ENCODE measurements around the gene VKORC1. TPM values are rescaled to one million over a fixed set of nuclear protein-coding genes. Genes with fewer than 3 reads are reported as not detected.

VKORC1 gene
- total RNA-seq, 2 experiments from 2014 or later: 19.0 to 19.2 TPM

DNA sequence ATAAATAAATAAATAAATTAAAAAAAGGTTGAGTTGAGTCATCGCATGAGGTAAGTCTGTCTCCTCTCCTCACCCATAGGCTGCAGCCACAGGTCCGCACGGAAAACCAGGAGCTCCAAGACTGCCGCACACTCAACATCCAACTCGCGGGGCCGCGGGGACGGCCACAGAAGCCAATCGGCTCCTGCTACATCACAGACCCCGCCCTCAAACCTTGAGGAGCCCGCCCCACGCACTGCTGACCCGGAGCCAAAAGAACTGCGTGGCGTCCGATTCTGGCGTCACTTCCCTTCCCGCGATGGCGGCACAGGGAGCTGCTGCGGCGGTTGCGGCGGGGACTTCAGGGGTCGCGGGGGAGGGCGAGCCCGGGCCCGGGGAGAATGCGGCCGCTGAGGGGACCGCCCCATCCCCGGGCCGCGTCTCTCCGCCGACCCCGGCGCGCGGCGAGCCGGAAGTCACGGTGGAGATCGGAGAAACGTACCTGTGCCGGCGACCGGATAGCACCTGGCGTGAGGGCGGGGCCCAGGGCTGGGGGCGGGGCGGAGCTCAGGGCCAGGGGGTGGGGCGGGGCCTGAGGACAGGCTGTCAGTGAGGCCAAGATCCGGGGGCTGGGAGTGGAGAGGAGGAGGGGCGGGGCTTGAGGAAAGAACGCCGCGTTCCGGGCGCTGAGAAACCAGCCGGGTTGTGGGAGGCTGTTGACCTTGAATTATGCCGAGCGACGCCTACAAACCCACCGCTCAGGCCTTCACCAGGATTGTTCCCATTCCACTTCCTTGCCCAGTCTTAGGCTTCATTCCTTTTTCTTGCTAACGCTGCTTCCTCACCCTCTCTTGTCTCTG is 23.0 kb upstream of the VKORC1 start, which contains the start of gene KAT8:
TSS of gene KAT8 (plus strand) at position 281 of the 839 bp plus-strand sequence. CDS start at position 299, 18 bp downstream.
- Mint-ChIP-seq H3K27me3 (no peaks in the 10 kb centered on the region), H3K4me3 (peak within 1 kb of the TSS; percentile 88), H3K4me1 (ENCODE audit: low read depth) (peaks cover 17% of the 10 kb centered on the region), H3K27ac (peak within 1 kb of the TSS; percentile 83), H3K36me3 (ENCODE audit: low read depth) (peaks cover 56% of the 10 kb centered on the region), H3K9me3 (no peaks in the 10 kb centered on the region)
- DNase-seq (peak; percentile 93 to 99 (median 96)), ATAC-seq (ENCODE audit: poor library complexity) (peak; percentile 91)
- peaks cover 23% of the 10 kb centered on the region for H3K4me1 ChIP-seq (ENCODE audit: insufficient read depth, low read length)
- peak within 1 kb of the TSS; percentile 87 to 95 for H3K27ac ChIP-seq (ENCODE audit: low read depth in 1 of 2, low read length in 2 of 2)
- ChIA-PET CTCF (interaction anchor here (1.0 to 1.9 kb wide), 3 partner anchors 25 to 176 kb away, joined by 3 to 32 read pairs (median 5); partner anchors contain the start of genes ZNF646 and ZNF668), POLR2A (interaction anchor here (0.6 to 3.1 kb wide), 36 partner anchors 9 to 756 kb away, joined by 3 to 120 read pairs (median 5); partner anchors contain the start of genes ARMC5, BCKDK, BCL7C and FBRS)
- peaks cover 41% of the 10 kb centered on the region for H3K36me3 ChIP-seq (ENCODE audit: insufficient read depth, low read length)
- no peaks in the 10 kb centered on the region for H3K27me3 ChIP-seq (ENCODE audit: control insufficient read depth in 1 of 2, insufficient read depth in 2 of 2, low read length in 2 of 2)
- H3K4me3 ChIP-seq (ENCODE audit: low read length): peak within 1 kb of the TSS; percentile 68
- no peaks in the 10 kb centered on the region for H3K9me3 ChIP-seq (ENCODE audit: control insufficient read depth in 1 of 2, insufficient read depth in 1 of 2, low read length in 2 of 2)
- intact Hi-C loops (cut with DNase I, micrococcal nuclease): loop anchor here (1.0 to 5.0 kb wide), 4 partner anchors 25 to 390 kb away; partner anchors contain the start of genes ZNF646 (in 2 of the 2), ZNF668 (in 2 of the 2), FUS (in 1 of the 2) and RUSF1 (in 1 of the 2)
- TF ChIP-seq CTCF (IDR thresholded peaks at IDR 0.05): no peak

DNA sequence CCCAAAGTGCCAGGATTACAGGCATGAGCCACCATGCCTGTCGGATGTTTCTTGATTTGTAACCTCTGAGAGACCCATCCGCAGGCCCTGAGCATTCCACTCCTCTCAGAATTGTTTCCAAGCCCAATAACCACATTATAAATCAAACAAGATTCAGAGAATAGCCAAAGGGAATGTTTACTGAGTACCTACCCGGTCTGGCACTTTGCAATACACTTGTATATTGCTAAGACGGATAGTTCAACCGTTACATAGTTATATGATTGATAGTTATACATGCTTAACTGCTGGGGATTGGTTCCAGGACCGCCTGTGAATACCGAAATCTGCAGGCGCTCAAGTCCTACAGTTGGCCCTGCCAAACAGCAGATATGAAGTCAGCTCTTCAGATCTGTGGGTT is 19.9 kb upstream of the VKORC1 start:
- Histone ChIP-seq H3K27me3 (ENCODE audit: control insufficient read depth in 1 of 2, insufficient read depth in 2 of 2, low read length in 2 of 2) (no peaks in the 10 kb centered on the region), H3K4me1 (ENCODE audit: insufficient read depth, low read length) (peaks cover 25% of the 10 kb centered on the region), H3K36me3 (ENCODE audit: insufficient read depth, low read length) (peaks cover 27% of the 10 kb centered on the region), H3K4me3 (ENCODE audit: low read length) (no peak overlapping the region), H3K9me3 (ENCODE audit: control insufficient read depth in 1 of 2, insufficient read depth in 1 of 2, low read length in 2 of 2) (no peaks in the 10 kb centered on the region), H3K27ac (ENCODE audit: low read depth in 1 of 2, low read length in 2 of 2) (no peak overlapping the region)
- Mint-ChIP-seq H3K9me3 (no peaks in the 10 kb centered on the region), H3K4me1 (ENCODE audit: low read depth) (peaks cover 20% of the 10 kb centered on the region), H3K27ac (peak overlapping the region; percentile 36), H3K27me3 (no peaks in the 10 kb centered on the region), H3K4me3 (peak overlapping the region; percentile 38), H3K36me3 (ENCODE audit: low read depth) (peaks cover 48% of the 10 kb centered on the region)
- intact Hi-C loops (cut with DNase I, micrococcal nuclease): no loop called here
- ATAC-seq (ENCODE audit: poor library complexity) (no peak), DNase-seq (no peak)
- CTCF ChIA-PET: interaction anchor here (0.8 kb wide), 1 partner anchor 28 kb away, joined by 3 read pairs; no protein-coding TSS in a partner anchor
- POLR2A ChIA-PET: interaction anchor here (1.9 kb wide), 1 partner anchor 28 kb away, joined by 6 read pairs; no protein-coding TSS in a partner anchor
- no peak for TF ChIP-seq CTCF (IDR thresholded peaks at IDR 0.05)

DNA sequence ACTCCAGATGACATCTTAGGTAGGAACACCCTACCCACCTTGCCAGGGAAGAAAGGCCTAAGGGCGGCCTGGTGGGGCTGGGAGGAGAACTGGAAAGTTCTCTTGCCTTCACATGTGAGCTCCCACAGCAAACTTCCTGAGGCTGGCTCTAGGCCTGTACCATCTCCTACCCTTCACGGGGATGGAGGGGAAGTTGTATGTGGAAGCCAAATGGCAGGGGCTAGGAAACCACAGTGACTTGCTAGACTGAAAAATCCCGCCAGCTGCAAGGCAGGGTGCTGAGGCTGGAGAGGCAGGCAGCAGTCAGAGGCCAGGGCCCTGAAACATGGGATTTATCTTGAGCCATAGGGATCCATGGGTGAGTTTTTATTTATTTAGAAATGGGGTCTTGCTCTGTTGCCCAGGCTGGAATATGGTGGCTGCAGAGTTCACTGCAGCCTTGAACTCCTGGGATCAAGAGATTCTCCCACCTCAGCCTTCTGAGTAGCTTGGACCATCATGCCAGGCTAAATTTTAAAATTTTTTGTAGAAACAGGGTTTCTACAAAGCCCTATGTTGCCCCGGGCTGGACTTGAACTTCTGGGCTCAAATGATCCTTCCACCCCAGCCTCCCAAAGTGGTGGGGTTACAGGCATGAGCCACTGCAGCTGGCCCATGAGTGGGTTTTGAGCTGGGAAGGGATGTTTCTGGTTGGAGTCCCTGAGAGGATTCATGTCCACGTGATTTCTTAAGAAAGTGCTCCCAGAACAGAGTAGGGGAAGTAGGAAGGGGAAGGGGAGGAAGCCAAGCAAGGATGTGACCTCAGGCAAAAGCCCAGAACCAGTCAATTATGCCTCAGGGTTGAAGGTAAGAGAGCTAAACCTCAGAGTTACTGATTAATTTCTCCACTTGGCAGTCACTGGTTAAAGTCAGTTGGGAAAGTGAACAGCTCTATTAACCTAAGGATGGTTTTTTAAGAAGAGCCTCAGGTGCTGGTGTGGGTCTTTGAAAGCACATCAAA is 18.8 kb upstream of the VKORC1 start:
- Mint-ChIP-seq H3K27ac (no peak overlapping the region), H3K4me1 (ENCODE audit: low read depth) (peaks cover 17% of the 10 kb centered on the region), H3K36me3 (ENCODE audit: low read depth) (peaks cover 38% of the 10 kb centered on the region), H3K9me3 (no peaks in the 10 kb centered on the region), H3K4me3 (peak overlapping the region; percentile 48), H3K27me3 (no peaks in the 10 kb centered on the region)
- ATAC-seq (ENCODE audit: poor library complexity) (no peak), DNase-seq (peak in 2 of 14 experiments; percentile 50 to 64)
- Histone ChIP-seq H3K36me3 (ENCODE audit: insufficient read depth, low read length) (peaks cover 18% of the 10 kb centered on the region), H3K4me3 (ENCODE audit: low read length) (no peak overlapping the region), H3K27me3 (ENCODE audit: control insufficient read depth in 1 of 2, insufficient read depth in 2 of 2, low read length in 2 of 2) (no peaks in the 10 kb centered on the region), H3K9me3 (ENCODE audit: control insufficient read depth in 1 of 2, insufficient read depth in 1 of 2, low read length in 2 of 2) (no peaks in the 10 kb centered on the region), H3K4me1 (ENCODE audit: insufficient read depth, low read length) (peaks cover 26% of the 10 kb centered on the region), H3K27ac (ENCODE audit: low read depth in 1 of 2, low read length in 2 of 2) (no peak overlapping the region)
- POLR2A ChIA-PET: no interaction called here
- CTCF ChIA-PET: interaction anchor here (0.8 kb wide), 1 partner anchor 29 kb away, joined by 3 read pairs; no protein-coding TSS in a partner anchor
- intact Hi-C loops (cut with DNase I, micrococcal nuclease): no loop called here
- TF ChIP-seq CTCF (IDR thresholded peaks at IDR 0.05): no peak

Data from CD4-positive, alpha-beta T cell (primary cell).